Vagina (tissue), 2 donors: ENCODE results near the gene VSIR.

Experiments
- CTCF ChIP-seq, 3 experiments: fragments of 450-650 bp in 2 of 3; fragments of 200-600 bp in 1 of 3; sonication (generic) in 1 of 3; IDR thresholded peaks; one replicate each; pipeline ENCODE4 v1.5.1; 2017 to 2019; ENCODE audit warnings: antibody characterized with exemption in 3 of 3, mild to moderate bottlenecking in 2 of 3, moderate library complexity in 2 of 3
- POLR2AphosphoS5 ChIP-seq, 2 donors: sonication (generic); formaldehyde crosslinking; IDR thresholded peaks; one replicate each; pipeline ENCODE4 v1.9.0; 2017; ENCODE audit warnings: antibody characterized with exemption in 2 of 2, mild to moderate bottlenecking in 2 of 2, low read depth in 1 of 2; ENCODE audit not compliant: insufficient read depth in 1 of 2

- TF ChIP-seq CTCF (IDR thresholded peaks at IDR 0.05) (no peak), POLR2AphosphoS5 (IDR thresholded peaks at IDR 0.05; ENCODE audit: insufficient read depth in 1 of 2, low read depth in 1 of 2) (no peak)
These were observed 71.7 kb downstream of the VSIR start for GRCh38 chr10:71701496-71702132.
